Stomach (tissue), 9 donors: Measurements from ENCODE around the gene CBR3. TPM values are rescaled to one million over a fixed set of nuclear protein-coding genes. Genes with fewer than 3 reads are reported as not detected.
"Not testable (repeated sequence)": the region's sequence is repeated elsewhere in the genome, so short reads cannot be mapped to it uniquely, and the experiment has no call there.

Source experiments
- DNase-seq, 2 donors: peaks; one replicate each; pipeline versions ENCODE4 v3.0.0 to v3.0.0-alpha.2; 2013 to 2019
- H3K27ac ChIP-seq, 5 donors: fragments of 200-600 bp in 4 of 5; sonication (generic) in 4 of 5; one replicate each; pipeline ENCODE4 v1.5.1; 2013 to 2019; ENCODE audit warnings: mild to moderate bottlenecking in 1 of 5, moderate library complexity in 1 of 5
- H3K27me3 ChIP-seq, 3 donors: fragments of 200-600 bp; sonication (generic); one replicate each; pipeline ENCODE4 v1.5.1; 2017 to 2019; ENCODE audit warnings: mixed run types in 1 of 3
- H3K36me3 ChIP-seq, 4 donors: fragments of 200-600 bp; sonication (generic); 1 replicate in 3 of 4; 2 replicates in 1 of 4; pipeline ENCODE4 v1.5.1; 2016 to 2019
- H3K4me1 ChIP-seq, 4 donors: fragments of 200-600 bp; sonication (generic); one replicate each; pipeline ENCODE4 v1.5.1; 2016 to 2019
- H3K4me3 ChIP-seq, 4 donors: fragments of 200-600 bp; sonication (generic) in 3 of 4; one replicate each; pipeline ENCODE4 v1.5.1; 2016 to 2019; ENCODE audit warnings: mild to moderate bottlenecking in 1 of 4
- H3K9me3 ChIP-seq, 4 donors: fragments of 200-600 bp; sonication (generic); one replicate each; pipeline ENCODE4 v1.5.1; 2016 to 2019
- CTCF ChIP-seq, 7 experiments: fragments of 450-650 bp in 4 of 7; fragments of 200-600 bp in 3 of 7; sonication (generic) in 3 of 7; IDR thresholded peaks; one replicate each; pipeline ENCODE4 v1.5.1; 2016 to 2019; ENCODE audit warnings: antibody characterized with exemption in 7 of 7, control low read depth in 2 of 7, mild to moderate bottlenecking in 1 of 7
- EP300 ChIP-seq: sonication (generic); formaldehyde crosslinking; IDR thresholded peaks from one replicate; pipeline ENCODE4 v1.6.1; 2017; ENCODE audit warnings: antibody characterized with exemption
- POLR2A ChIP-seq, 4 donors: fragments of 450-650 bp; IDR thresholded peaks; one replicate each; pipeline ENCODE4 v1.6.1; 2016; ENCODE audit warnings: antibody characterized with exemption in 4 of 4, control low read depth in 2 of 4, mild to moderate bottlenecking in 1 of 4, moderate library complexity in 1 of 4
- POLR2AphosphoS5 ChIP-seq, 3 donors: sonication (generic); formaldehyde crosslinking; IDR thresholded peaks; one replicate each; pipeline ENCODE4 v1.6.1; 2016; ENCODE audit warnings: antibody characterized with exemption in 3 of 3
- WGBS, 5 donors: extraction: QIAGEN DNeasy Blood & Tissue Kit in 3 of 5; methylation state at CpG; one replicate each; pipeline versions ENCODE4 v1.1.5 to v1.1.7; 2013 to 2018; 5-methylcytosine and 5-hydroxymethylcytosine counted together
- intact Hi-C: fragments of 100-400 bp; cut with DNase I; formaldehyde crosslinking; loops from one replicate; pipeline ENCODE4 v1.15.1; 2023; ENCODE audit warnings: low total_unique reads
- polyA plus RNA-seq, 3 donors: library from polyadenylated mRNA; stranded (reverse); fragments of 200-250 nt; gene quantifications; one replicate each; pipeline ENCODE4 v1.2.3, GENCODE V29; 2013
- total RNA-seq, 5 donors: library from RNA; depleted of rRNA; stranded (reverse); fragments of >200 nt; gene quantifications; one replicate each; pipeline versions ENCODE4 v1.1.0 to v1.2.3, GENCODE V29; 2014 to 2016
- donor health status: healthy with polysubstance abuse.
- donor health status: Bipolar disorder and iron deficiency.
- donor health status: healthy.

The CBR3 gene
- total and polyA plus RNA-seq, 8 donors = 1.1 to 32.8 (median 5.5) TPM; not detected in 2

GRCh38 chr21:36098182-36098532 lies 36.7 kb upstream of the CBR3 start:
- no peak for TF ChIP-seq EP300
- no peak for TF ChIP-seq POLR2AphosphoS5 (IDR thresholded peaks at IDR 0.05)
- TF ChIP-seq POLR2A (IDR thresholded peaks at IDR 0.05) = no peak
- TF ChIP-seq CTCF (IDR thresholded peaks at IDR 0.05) = no peak
- no peaks in the 10 kb centered on the region for H3K4me1 ChIP-seq
- H3K9me3 ChIP-seq = peaks cover 0 to 12% (median 7%) of the 10 kb centered on the region in 4 donors
- no peak overlapping the region for H3K27ac ChIP-seq
- H3K27me3 ChIP-seq = no peaks in the 10 kb centered on the region
- H3K4me3 ChIP-seq = no peak overlapping the region
- 60 to 84% (median 75%) methylated on average over 2 of the region's 2 CpGs for WGBS, 5 donors
- no peaks in the 10 kb centered on the region for H3K36me3 ChIP-seq
- DNase-seq = no peak
- intact Hi-C loops = no loop called here

- intact Hi-C loops = no loop called here
- Histone ChIP-seq H3K4me3 (no peak overlapping the region), H3K27ac (no peak overlapping the region), H3K4me1 (no peaks in the 10 kb centered on the region), H3K36me3 (no peaks in the 10 kb centered on the region), H3K27me3 (no peaks in the 10 kb centered on the region), H3K9me3 (peaks cover 0 to 3% (median under 1%) of the 10 kb centered on the region in 4 donors)
- no peak for DNase-seq
- TF ChIP-seq EP300 (no peak), POLR2AphosphoS5 (IDR thresholded peaks at IDR 0.05) (no peak), CTCF (IDR thresholded peaks at IDR 0.05) (no peak), POLR2A (IDR thresholded peaks at IDR 0.05) (no peak)
- WGBS, 5 donors = 76 to 99% (median 95%) methylated on average over 3 of the region's 3 CpGs
Measured at GRCh38 chr21:36099000-36099399, 35.9 kb upstream of the CBR3 start.

- H3K36me3 ChIP-seq, DNase-seq, H3K4me3 ChIP-seq, intact Hi-C loops, H3K9me3 ChIP-seq, H3K27me3 ChIP-seq, H3K4me1 ChIP-seq, H3K27ac ChIP-seq: not testable (repeated sequence)
- 34 to 55% (median 39%) methylated on average over 13 of the region's 13 CpGs for WGBS, 5 donors
Measured at GRCh38 chr21:36099695-36100211, 35.1 kb upstream of the CBR3 start.

- intact Hi-C loops = no loop called here
- no peaks in the 10 kb centered on the region for H3K36me3 ChIP-seq
- no peak overlapping the region for H3K27ac ChIP-seq
- H3K27me3 ChIP-seq = peaks cover 0 to 20% (median 0%) of the 10 kb centered on the region in 3 donors
- no peaks in the 10 kb centered on the region for H3K9me3 ChIP-seq
- 73 to 80% (median 75%) methylated on average over 6 of the region's 6 CpGs for WGBS, 5 donors
- peaks cover 0 to 10% (median 4%) of the 10 kb centered on the region in 4 donors for H3K4me1 ChIP-seq
- DNase-seq = no peak
- no peak overlapping the region for H3K4me3 ChIP-seq
- TF ChIP-seq CTCF (IDR thresholded peaks at IDR 0.05) = no peak
- TF ChIP-seq EP300 = no peak
- TF ChIP-seq POLR2A (IDR thresholded peaks at IDR 0.05) = no peak
- TF ChIP-seq POLR2AphosphoS5 (IDR thresholded peaks at IDR 0.05) = no peak
Measured at GRCh38 chr21:36100971-36101641, 33.8 kb upstream of the CBR3 start.

- H3K9me3 ChIP-seq = no peaks in the 10 kb centered on the region
- TF ChIP-seq EP300 = no peak
- no peak for TF ChIP-seq POLR2AphosphoS5 (IDR thresholded peaks at IDR 0.05)
- no peak for TF ChIP-seq CTCF (IDR thresholded peaks at IDR 0.05)
- TF ChIP-seq POLR2A (IDR thresholded peaks at IDR 0.05) = no peak
- DNase-seq = no peak
- no peaks in the 10 kb centered on the region for H3K36me3 ChIP-seq
- H3K4me3 ChIP-seq = no peak overlapping the region
- H3K4me1 ChIP-seq = peaks cover 0 to 10% (median 4%) of the 10 kb centered on the region in 4 donors
- H3K27ac ChIP-seq = no peak overlapping the region
- intact Hi-C loops = no loop called here
- H3K27me3 ChIP-seq = peaks cover 0 to 34% (median 0%) of the 10 kb centered on the region in 3 donors
Measured at GRCh38 chr21:36103434-36103833, 31.4 kb upstream of the CBR3 start.
